GM18867 (cell line): Measurements from ENCODE around the gene SERPINA4.

Experiments
- ATAC-seq: cut with Tn5 transposase; IDR thresholded peaks from one replicate; pipeline ENCODE4 v1.9.1; 2021; ENCODE audit warnings: mild to moderate bottlenecking, moderate library complexity; ENCODE audit not compliant: unreplicated experiment

Gene SERPINA4

GRCh38 chr14:94613720-94614644, 52.7 kb downstream of the SERPINA4 start:
- ATAC-seq, result no peak

GRCh38 chr14:94614802-94615201, 53.6 kb downstream of the SERPINA4 start:
- no peak for ATAC-seq

GRCh38 chr14:94615254-94615653, 54.0 kb downstream of the SERPINA4 start:
- ATAC-seq, result no peak

- no peak for ATAC-seq
These were observed 54.8 kb downstream of the SERPINA4 start for GRCh38 chr14:94615823-94616570.

- ATAC-seq, result no peak
These were observed 56.2 kb downstream of the SERPINA4 start for GRCh38 chr14:94617366-94617941.

- ATAC-seq, result no peak
These were observed 57.0 kb downstream of the SERPINA4 start for GRCh38 chr14:94617988-94618822.

GRCh38 chr14:94619297-94619696, 58.1 kb downstream of the SERPINA4 start:
- ATAC-seq, result no peak
